SJCRH30 (cell line): ENCODE results near the gene KIFAP3. TPM values are rescaled to one million over a fixed set of nuclear protein-coding genes. Genes with fewer than 3 reads are reported as not detected.
"Not testable (repeated sequence)": the region's sequence is repeated elsewhere in the genome, so short reads cannot be mapped to it uniquely, and the experiment has no call there.

Source experiments
- DNase-seq, 2 experiments: peaks; one replicate each; pipeline ENCODE4 v3.0.0-alpha.2; 2015 to 2020
- H3K27ac ChIP-seq: fragments of 250-450 bp; sonication (Bioruptor Pico); 2 replicates; pipeline ENCODE4 v1.5.1; 2020; ENCODE audit warnings: mild to moderate bottlenecking, moderate library complexity
- H3K27me3 ChIP-seq: fragments of 250-450 bp; sonication (Bioruptor Pico); 2 replicates; pipeline ENCODE4 v1.5.1; 2020; ENCODE audit warnings: mild to moderate bottlenecking, moderate library complexity
- H3K36me3 ChIP-seq: fragments of 250-450 bp; sonication (Bioruptor Pico); 2 replicates; pipeline ENCODE4 v1.5.1; 2020; ENCODE audit warnings: mild to moderate bottlenecking, moderate library complexity
- H3K4me1 ChIP-seq: fragments of 250-450 bp; sonication (Bioruptor Pico); 2 replicates; pipeline ENCODE4 v1.5.1; 2020; ENCODE audit warnings: mild to moderate bottlenecking, moderate library complexity
- H3K4me3 ChIP-seq: fragments of 250-450 bp; sonication (Bioruptor Pico); 2 replicates; pipeline ENCODE4 v1.5.1; 2020; ENCODE audit warnings: mild to moderate bottlenecking, moderate library complexity
- H3K9me3 ChIP-seq: fragments of 250-450 bp; sonication (Bioruptor Pico); replicated peaks from 2 replicates; pipeline ENCODE4 v1.5.1; 2020; ENCODE audit warnings: mild to moderate bottlenecking, moderate library complexity
- total RNA-seq: library from RNA; depleted of rRNA; stranded (reverse); fragments of >200 nt; shearing (Covaris generic); gene quantifications from 2 replicates; pipeline ENCODE4 v1.2.3, GENCODE V29; 2014

Gene KIFAP3
- total RNA-seq, 1 experiment from 2014 or later: 10.0 TPM

DNA sequence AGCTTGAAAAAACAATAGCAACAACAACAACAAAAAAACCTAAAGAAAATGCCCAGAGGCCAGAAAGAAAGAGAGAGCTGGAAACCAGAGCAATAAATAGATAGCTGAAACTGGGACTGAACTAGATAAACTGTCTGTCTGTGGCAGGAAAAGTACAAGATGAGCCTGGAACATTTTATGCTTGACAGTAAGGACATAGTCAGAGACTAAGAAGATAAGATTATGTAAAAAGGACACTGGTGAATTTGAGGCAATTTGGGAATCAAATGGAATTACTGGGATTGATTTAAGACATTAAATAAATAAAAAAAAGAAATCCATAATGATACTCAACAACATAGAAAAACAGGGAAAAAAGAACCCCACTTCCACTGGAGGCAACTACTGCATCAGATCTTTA, 1.7 kb upstream of the KIFAP3 start:
- Histone ChIP-seq H3K4me3 (no peak overlapping the region), H3K4me1 (no peaks in the 10 kb centered on the region), H3K9me3 (no peaks in the 10 kb centered on the region), H3K27ac (no peak overlapping the region), H3K36me3 (no peaks in the 10 kb centered on the region), H3K27me3 (no peaks in the 10 kb centered on the region)
- DNase-seq: no peak

DNA sequence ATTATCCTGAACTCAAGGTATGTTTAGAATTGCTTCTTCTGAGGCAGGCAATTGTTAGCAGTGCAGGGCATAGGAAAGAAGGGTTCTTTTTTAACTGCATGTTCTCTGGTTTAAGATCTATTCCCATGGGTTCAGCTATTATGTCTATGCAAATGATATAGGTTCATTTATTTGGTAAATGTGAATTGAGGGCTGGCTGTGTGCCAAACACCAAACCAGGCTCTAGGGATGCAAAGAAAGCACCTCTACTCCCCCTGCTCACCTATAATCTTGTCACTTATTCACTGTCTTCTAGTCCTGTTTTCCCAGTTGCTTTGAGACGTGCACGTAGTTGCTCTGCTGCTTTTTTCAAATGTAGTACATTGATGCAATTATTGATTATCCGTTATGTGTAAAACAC, 691 bp upstream of the KIFAP3 start:
- Histone ChIP-seq H3K27ac (no peak overlapping the region), H3K4me3 (peak overlapping the region; percentile 72), H3K9me3 (no peaks in the 10 kb centered on the region), H3K4me1 (no peaks in the 10 kb centered on the region), H3K36me3 (no peaks in the 10 kb centered on the region), H3K27me3 (no peaks in the 10 kb centered on the region)
- DNase-seq: no peak

DNA sequence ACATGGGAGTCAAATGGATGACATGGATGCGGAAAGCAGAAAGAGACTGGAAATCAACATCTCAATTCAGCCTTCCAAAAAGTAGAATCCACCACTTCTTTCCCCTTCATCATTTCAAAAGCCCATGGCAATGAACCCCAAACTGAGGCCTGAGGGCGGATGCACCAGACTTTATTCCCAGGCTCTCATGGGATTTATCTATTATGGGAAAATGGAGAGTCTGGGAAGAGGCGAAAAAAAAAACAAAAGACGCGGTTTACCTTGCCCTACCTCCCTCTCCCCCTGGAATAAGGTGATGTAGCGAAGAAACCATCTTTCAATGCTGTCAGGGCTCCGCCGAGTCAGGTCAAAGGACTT, 624 bp downstream of the KIFAP3 start:
- Histone ChIP-seq H3K36me3 (no peaks in the 10 kb centered on the region), H3K27me3 (no peaks in the 10 kb centered on the region), H3K27ac (no peak overlapping the region; the same call in 1 of the 2 replicates), H3K9me3 (no peaks in the 10 kb centered on the region), H3K4me3 (peak overlapping the region; percentile 72), H3K4me1 (no peaks in the 10 kb centered on the region)
- no peak for DNase-seq

DNA sequence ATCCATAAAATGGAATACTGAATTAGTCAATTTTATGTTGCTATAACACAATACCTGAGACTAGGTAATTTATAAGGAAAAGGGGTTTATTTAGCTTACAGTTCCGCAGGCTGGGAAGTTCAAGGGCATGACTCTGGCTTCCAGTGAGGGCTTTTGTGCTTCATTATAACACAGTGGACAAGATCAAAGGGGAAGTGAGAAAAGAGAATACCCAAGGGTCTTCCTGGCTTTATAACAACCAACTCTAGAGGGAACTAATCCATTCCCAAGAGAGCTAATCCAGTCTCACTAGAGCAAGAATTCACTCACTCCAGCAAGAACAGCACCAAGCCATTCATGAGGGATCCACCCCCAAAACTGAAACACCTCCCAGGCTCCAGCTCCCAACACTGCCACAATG, 3.1 kb downstream of the KIFAP3 start:
- H3K27ac ChIP-seq: no peak overlapping the region
- H3K9me3 ChIP-seq: no peaks in the 10 kb centered on the region
- no peaks in the 10 kb centered on the region for H3K4me1 ChIP-seq
- no peak overlapping the region for H3K4me3 ChIP-seq
- no peaks in the 10 kb centered on the region for H3K27me3 ChIP-seq
- no peaks in the 10 kb centered on the region for H3K36me3 ChIP-seq
- DNase-seq: no peak

DNA sequence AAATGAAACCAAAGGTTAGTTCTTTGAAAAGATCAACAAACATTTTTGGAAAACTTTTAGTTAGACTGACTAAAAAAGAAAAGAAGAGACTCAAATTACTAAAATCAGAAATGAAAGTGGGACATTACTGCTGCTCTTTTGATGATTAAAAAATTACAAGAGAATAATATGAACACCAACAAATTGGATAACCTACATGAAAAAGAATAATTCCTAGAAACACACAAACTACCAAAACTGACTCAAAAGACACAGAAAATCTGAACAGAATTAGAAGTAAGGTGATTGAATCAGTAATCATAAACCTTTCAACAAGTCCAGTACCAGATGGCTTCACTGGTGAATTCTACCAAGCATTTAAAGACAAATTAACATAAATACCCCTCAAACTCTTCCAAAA, 5.6 kb downstream of the KIFAP3 start:
- Histone ChIP-seq H3K27me3 (no peaks in the 10 kb centered on the region), H3K9me3 (no peaks in the 10 kb centered on the region), H3K27ac (no peak overlapping the region), H3K36me3 (no peaks in the 10 kb centered on the region), H3K4me3 (no peak overlapping the region), H3K4me1 (no peaks in the 10 kb centered on the region)
- DNase-seq: no peak

DNA sequence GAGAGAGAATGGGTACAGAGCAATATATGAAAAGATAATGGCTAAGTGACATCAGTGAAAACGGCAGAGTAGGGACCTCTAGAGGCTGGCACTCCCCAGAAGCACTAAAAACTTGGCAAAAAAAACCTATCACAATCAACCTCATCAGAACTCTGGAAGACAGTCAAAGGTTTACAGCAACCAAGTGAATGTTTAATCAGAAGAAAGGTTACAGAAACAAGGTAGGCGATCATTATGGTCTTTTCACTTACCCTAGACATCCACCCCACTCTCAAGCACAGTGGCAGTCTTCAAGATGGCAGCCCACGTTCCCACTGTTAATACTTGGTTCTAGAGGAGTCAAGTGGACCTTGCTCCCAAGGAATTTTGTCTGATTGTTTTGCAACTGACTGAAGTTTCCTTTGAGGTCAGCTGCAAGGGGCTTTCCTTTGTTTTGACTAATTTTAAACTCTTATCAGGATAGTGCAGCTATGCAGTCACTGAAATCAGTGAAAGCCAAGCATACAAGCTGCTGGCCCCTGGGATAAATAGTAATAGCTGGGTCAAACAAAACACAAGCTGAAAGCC, 7.2 kb downstream of the KIFAP3 start:
- H3K27me3 ChIP-seq: no peaks in the 10 kb centered on the region
- no peaks in the 10 kb centered on the region for H3K36me3 ChIP-seq
- H3K27ac ChIP-seq: no peak overlapping the region
- no peaks in the 10 kb centered on the region for H3K4me1 ChIP-seq
- no peak for DNase-seq
- H3K9me3 ChIP-seq: no peaks in the 10 kb centered on the region
- H3K4me3 ChIP-seq: no peak overlapping the region

DNA sequence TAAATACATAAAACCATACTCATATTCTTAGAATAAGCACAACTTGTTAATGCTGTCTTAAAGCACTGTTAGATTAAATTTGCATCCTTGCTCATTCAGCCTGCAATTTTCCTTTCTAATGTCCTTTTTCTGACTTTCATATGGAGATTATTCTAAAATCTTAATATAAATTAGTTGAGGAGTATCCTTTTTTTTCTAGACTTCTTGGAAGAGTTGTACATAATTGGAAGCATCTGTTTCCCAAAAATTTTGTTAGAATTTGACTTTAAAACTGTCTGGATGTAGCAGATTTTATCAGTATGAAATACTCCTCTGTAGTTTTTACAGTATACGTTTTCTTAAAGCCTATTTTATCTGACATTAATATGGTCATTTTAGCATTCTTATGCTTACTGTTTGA, 9.7 kb downstream of the KIFAP3 start:
- Histone ChIP-seq H3K9me3 (no peaks in the 10 kb centered on the region), H3K4me1 (no peaks in the 10 kb centered on the region), H3K27ac (no peak overlapping the region), H3K27me3 (no peaks in the 10 kb centered on the region), H3K4me3 (no peak overlapping the region), H3K36me3 (no peaks in the 10 kb centered on the region)
- DNase-seq: no peak

DNA sequence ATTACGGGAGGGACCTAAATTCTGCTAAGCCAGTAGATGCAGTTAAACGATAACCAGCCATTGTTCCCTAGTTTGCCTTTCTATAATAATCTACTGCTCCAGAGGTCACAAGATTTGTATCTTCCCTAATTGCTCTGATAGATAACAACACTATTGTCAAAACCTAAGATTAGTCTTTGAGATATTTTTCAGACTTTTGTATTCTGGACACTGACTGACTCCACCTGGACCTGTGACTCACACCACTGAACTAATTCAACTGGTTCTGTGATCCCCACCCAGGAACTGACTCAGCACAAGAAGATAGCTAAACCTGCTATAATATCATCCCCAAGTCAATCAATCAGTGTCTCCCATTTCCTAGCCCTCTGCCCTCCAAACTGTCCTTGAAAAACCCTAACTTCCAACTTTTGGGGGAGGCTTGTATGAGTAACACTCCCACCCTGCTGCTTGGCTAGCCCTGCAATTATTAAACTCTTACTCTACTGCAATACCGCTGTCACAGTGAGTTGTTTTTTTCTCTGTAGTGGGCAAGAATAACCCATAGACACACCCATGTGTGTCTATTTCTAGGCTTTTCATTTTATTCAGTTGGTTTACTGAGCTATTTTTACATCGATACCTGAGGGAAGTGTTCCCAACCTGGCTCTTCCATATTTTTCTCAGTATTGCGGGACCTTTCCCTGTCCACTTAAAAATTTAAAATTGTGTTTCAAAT, 11.2 kb downstream of the KIFAP3 start:
- DNase-seq: no peak
- Histone ChIP-seq H3K36me3 (no peaks in the 10 kb centered on the region), H3K4me3 (no peak overlapping the region), H3K9me3 (no peaks in the 10 kb centered on the region), H3K4me1 (no peaks in the 10 kb centered on the region), H3K27ac (no peak overlapping the region), H3K27me3 (no peaks in the 10 kb centered on the region)

DNA sequence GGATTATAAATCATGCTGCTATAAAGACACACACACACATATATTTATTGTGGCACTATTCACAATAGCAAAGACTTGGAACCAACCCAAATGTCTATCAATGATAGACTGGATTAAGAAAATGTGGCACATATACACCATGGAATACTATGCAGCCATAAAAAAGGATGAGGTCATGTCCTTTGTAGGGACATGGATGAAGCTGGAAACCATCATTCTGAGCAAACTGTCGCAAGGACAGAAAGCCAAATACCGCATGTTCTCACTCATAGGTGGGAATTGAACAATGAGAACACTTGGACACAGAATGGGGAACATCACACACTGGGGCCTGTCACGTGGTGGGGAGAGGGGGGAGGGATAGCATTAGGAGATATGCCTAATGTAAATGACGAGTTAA, 12.8 kb downstream of the KIFAP3 start:
- DNase-seq, H3K4me1 ChIP-seq, H3K9me3 ChIP-seq, H3K27ac ChIP-seq, H3K27me3 ChIP-seq, H3K4me3 ChIP-seq, H3K36me3 ChIP-seq: not testable (repeated sequence)

DNA sequence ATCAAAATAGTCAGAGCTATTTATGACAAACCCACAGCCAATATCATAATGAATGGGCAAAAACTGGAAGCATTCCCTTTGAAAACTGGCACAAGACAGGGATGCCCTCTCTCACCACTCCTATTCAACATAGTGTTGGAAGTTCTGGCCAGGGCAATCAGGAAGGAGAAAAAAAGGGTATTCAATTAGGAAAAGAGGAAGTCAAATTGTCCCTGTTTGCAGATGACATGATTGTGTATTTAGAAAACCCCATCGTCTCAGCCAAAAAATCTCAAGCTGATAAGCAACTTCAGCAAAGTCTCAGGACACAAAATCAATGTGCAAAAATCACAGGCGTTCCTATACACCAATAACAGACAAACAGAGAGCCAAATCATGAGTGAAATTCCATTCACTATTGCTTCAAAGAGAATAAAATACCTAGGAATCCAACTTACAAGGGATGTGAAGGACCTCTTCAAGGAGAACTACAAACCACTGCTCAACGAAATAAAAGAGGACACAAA, 14.4 kb downstream of the KIFAP3 start:
- not testable (repeated sequence) for H3K27me3 ChIP-seq, DNase-seq, H3K4me3 ChIP-seq, H3K4me1 ChIP-seq, H3K9me3 ChIP-seq, H3K27ac ChIP-seq, H3K36me3 ChIP-seq

DNA sequence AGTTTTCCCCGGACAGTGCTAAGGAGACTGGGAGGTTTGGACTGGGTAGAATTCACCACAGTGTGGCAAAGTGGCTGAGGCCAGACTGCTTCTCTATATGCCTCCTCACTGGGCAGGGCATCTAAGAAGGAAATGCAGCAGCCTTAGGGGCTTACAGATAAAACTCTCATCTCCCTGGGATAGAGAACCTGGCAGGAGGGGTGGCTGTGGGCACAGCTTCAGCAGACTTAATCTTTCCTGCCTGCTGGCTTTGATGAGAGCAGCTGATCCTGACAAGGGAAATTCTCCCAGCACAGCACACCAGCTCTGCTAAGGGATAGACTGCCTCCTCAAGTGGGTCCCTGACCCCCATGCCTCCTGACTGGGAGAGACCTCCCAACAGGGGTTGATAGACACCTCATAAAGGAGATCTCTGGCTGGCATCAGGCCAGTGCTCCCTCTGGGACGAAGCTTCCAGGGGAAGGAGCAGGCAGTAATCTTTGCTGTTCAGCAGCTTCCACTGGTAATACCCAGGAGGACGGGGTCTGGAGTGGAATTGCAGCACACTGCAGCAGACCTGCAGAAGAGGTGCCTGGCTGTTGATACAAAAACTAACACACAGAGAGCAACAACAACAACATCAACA, 25.2 kb downstream of the KIFAP3 start:
- Histone ChIP-seq H3K9me3 (no peaks in the 10 kb centered on the region), H3K36me3 (no peaks in the 10 kb centered on the region), H3K4me3 (no peak overlapping the region), H3K27ac (no peak overlapping the region), H3K4me1 (no peaks in the 10 kb centered on the region), H3K27me3 (no peaks in the 10 kb centered on the region)
- DNase-seq: no peak

DNA sequence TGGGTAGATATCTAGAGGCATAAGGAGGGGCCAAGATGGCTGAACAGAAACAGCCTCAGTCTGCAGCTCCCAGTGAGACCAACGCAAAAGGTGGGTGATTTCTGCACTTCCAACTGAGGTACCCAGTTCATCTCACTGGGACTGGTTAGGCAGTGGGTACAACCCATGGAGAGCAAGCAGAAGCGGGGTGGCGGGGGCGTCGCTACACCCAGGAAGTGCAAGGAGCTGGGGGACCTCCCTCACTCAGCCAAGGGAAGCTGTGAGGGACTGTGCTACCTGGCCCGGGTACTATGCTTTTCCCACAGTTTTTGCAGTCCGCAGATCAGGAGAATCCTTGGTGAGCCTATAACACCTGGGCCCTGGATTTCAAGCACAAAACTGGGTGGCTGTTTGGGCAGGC, 26.0 kb downstream of the KIFAP3 start:
- no peaks in the 10 kb centered on the region for H3K9me3 ChIP-seq
- H3K27me3 ChIP-seq: no peaks in the 10 kb centered on the region
- H3K27ac ChIP-seq: no peak overlapping the region
- no peak overlapping the region for H3K4me3 ChIP-seq
- DNase-seq: no peak
- no peaks in the 10 kb centered on the region for H3K36me3 ChIP-seq
- no peaks in the 10 kb centered on the region for H3K4me1 ChIP-seq

DNA sequence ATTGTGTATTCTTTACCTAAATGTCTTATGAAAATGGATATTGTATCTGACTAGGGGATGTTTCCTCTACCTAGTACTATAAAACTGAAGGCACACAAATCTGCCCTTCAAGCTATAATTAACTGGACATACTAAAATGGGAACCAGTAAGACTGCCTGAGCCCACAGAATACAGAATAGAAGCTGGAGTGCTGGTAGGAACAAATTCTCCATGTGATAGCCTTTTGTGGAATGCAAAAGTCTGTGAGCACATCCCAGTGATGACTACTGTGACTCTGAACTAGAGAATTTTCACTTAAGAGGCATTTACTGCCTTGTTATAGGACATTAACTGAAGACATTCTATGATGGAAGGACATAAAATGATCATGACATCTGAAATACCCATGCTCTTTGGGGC, 30.3 kb downstream of the KIFAP3 start:
- Histone ChIP-seq H3K36me3 (no peaks in the 10 kb centered on the region), H3K9me3 (no peaks in the 10 kb centered on the region), H3K4me1 (no peaks in the 10 kb centered on the region), H3K27me3 (no peaks in the 10 kb centered on the region), H3K27ac (no peak overlapping the region), H3K4me3 (no peak overlapping the region)
- no peak for DNase-seq

DNA sequence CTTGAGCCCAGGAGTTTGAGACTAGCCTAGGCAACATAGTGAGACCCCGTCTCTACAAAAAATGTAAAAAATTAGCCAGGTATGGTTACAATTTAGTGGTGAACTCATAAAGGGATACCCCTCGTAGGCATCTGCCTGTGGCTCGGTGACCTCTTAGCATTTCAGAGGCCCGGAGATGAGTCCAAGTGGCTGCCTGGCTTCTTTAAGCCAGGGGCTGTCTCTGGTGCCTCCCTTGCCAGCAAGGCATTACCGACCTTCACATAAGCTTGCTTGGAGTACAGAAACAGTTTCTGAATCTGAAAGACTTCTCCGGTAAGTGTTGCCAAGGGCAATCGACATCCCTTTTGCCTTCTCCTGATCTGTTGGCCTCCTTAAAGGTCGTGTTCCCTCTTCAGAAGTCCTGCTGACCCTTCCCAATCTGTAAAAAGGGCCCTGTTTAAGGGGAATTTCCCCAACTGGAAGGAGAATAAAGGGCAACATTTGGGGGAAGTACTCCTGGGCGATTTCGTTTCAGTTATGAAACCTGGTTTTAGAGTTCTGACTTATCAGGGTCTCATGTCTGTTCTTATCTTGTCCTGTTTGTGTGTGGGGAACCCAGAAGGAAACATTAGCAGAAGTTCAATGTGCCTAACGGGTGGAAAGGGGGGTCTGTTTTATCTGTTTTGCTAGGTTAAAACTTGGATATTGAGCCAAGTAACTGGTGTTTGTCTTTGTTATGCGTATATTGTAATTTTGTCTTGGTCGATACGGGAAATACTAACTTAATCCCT, 32.9 kb downstream of the KIFAP3 start:
- Histone ChIP-seq H3K27ac (no peak overlapping the region), H3K9me3 (no peaks in the 10 kb centered on the region), H3K4me3 (no peak overlapping the region), H3K36me3 (no peaks in the 10 kb centered on the region), H3K4me1 (no peaks in the 10 kb centered on the region), H3K27me3 (no peaks in the 10 kb centered on the region)
- DNase-seq: no peak
